ENCODE results near the gene FAHD2B.
"Not testable (repeated sequence)": the region's sequence is repeated elsewhere in the genome, so short reads cannot be mapped to it uniquely, and the experiment has no call there.

The FAHD2B gene

DNA sequence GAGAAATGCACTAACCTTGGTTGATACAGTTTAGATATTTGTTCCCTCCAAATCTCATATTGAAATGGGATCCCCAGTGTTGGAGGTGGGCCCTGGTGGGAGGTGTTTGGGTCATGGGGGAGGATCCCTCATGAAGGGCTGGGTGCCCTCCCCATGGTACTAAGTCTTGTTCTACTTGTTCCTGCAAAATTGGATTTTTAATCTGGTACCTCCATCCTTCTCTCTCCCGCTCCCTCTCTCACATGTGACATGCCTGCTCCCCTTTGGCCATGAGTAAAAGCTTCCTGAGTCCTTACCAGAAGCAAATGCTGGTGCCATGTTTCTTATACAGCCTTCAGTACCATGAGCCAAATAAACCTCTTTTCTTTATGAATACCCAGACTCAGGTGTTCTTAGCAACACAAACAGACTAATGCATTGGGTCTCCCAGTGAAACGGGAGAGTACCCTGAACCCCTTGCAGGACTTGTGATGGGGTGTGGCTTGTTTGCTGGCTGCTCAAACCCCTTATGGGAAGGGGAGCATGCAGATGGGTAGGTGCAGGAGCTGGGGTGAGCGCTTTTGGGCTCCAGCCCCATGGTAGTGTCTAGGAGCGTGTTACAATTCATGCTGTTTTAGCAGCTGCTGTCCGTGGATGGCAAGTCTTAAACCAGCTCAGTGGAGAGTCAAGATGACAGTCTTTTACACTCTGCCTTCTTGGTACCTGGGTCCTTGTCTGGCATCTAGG is 27.2 kb downstream of the FAHD2B start:
- DNase-seq, result no peak

DNA sequence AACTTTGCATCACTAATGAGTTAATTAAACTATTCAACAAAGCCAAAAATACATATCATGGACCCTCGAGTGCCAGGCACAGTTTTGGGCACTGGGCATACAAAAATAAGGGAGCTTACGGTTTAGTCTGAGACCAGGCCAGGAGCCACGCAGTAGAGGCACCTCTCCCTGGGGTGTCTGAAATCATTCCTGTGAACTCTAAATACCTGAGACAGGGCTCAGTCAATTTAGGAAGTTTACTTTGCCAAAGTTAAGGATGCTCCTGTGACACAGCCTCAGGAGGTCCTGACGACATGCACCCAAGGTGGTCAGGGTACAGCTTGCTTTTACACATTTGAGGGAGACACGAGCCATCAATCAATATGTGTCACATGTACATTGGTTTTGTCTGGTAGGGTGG is 28.7 kb downstream of the FAHD2B start:
- DNase-seq, result not testable (repeated sequence)

DNA sequence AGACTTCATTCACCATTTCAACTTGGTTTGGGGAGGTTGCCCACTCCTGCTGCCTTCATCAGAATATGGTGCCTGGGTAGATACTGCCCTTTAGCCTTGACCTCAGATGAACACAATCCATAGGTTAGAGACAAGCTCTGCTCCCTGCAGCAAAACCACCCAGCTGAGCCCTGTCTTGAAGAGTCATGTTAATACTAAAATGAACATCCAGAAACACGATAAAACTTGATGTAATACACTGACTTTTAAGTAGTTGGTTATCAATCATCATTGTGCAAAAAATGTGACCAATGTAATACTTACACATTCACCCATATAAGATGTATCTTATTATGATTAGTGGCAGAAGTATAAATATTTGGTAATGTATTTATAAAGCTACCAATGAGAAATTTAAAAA is 32.7 kb downstream of the FAHD2B start:
- DNase-seq, result not testable (repeated sequence)

DNA sequence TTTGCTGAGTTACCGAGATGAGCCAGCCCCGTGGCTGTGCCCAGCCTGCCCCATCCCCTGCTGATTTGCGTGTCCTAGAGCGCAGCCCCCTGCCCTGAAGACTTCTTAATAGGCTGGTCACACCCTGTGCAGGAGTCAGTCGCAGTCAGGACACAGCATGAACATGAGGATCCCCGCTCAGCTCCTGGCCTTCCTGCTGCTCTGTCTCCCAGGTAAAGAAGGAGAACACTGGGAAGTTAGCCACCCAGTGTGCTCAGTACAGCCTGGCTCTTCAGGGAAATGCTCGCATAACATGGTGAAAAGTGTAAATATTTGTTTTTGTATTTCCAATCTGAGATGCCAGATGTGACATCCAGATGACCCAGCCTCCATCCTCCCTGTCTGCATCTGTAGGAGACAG is 34.9 kb downstream of the FAHD2B start:
- not testable (repeated sequence) for DNase-seq

DNA sequence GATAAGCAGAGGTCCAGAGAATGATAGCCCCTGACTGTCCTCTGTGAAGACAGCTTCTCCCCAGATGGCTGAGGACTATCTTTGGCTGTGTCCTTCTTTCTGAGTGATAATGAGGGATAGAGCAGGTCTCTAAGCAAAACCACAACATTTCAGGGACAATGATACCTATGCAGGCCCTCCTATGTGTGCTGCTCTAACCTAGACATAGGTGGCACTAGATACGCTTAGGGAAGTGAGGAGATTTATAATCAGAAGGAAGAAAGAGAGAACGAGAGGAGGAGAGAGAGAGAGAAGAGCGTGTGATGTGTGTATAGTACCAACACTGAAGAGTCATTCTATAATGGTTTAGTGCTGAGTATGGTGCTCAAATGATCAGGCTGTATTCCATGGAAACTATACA is 38.5 kb downstream of the FAHD2B start:
- not testable (repeated sequence) for DNase-seq

DNA sequence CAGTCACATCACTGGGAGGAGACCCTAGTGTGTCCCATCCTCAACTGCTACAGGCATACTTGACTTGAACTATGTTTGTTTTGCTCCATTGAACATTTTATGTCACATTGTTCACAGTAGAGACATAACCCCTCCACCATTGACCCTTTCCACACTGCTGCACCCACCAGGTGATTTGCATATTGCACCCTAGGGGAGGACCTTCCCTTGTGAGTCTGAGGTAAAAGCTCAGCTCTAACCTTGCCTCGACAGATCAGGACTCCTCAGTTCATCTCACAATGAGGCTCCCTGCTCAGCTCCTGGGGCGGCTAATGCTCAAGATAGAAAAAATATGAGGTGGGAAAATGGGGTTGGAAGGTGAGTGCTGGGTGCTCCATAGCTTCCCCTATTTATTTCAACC is 44.6 kb downstream of the FAHD2B start:
- DNase-seq, result not testable (repeated sequence)

DNA sequence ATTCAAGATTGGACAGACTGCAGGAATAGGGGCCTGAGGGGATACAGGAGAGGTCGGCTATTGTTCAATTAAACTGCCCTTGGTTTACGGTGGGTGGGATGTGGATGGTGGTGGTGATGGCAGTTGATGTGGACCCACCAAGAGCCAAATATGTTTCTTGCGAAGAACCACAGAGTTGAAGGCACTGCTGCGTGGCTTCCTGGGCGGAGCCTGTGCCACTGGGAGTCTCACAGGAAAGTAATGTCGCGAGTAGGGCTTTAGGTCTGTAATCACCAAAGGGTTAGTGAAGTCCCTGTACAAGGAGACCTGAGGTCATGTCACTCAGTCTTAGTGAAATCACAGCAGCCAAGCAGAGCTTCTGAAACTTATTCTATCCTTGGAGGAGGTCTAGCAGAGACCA is 46.2 kb downstream of the FAHD2B start:
- DNase-seq, result not testable (repeated sequence)

DNA sequence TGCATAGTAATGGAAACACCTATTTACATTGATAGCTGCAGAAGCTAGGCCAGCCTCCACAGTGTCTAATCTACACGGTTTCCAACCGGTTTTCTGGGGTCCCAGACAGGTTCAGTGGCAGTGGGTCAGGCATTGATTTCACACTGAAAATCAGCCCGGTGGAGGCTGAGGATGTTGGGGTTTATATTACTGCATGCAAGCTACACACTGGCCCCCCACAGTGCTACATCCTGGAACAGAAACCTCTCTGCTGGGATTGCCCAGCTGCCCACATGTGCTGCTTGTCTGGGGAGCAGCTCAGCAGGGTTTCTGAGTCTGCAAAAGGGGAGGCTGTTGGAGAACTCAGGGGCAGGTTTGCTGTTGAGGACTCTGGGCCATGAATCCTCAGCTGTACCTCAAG is 48.0 kb downstream of the FAHD2B start:
- not testable (repeated sequence) for DNase-seq

DNA sequence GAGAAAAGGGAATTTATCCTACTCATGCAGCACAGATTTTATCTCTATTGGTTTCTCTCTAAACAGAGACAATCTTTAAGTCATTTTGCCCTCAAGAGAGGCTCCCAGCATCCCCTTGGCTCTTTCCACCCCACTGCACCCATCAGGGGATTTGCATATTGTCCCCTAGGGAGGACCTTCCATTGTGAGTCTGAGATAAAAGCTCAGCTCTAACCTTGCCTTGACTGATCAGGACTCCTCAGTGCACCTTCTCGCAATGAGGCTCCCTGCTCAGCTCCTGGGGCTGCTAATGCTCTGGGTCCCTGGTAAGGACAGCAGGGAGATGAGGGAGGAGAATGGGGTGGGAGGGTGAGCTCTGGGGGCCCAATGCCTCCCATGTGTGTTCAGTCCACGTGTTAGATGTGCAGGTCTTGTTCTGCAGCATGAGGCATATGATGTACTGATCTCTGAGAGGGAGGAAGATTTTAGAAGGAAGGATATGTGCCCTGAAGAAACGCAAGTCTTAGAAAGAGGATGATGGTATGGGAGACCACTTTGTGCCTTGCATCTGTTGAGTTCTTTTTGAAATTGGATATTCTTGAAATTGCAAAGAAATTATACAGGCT is 48.7 kb downstream of the FAHD2B start:
- not testable (repeated sequence) for DNase-seq

All from DMS79 treated with DMSO at 0.1 percent for 48 hours (cell line).